ENCODE results near the gene CYP27C1.

- no peak for TF ChIP-seq CTCF (IDR thresholded peaks at IDR 0.05; ENCODE audit: insufficient read depth, low read length, poor library complexity, severe bottlenecking)
- no peak for TF ChIP-seq EZH2phosphoT487 (conservative IDR thresholded peaks at IDR 0.05; ENCODE audit: low read length)
These were observed 25.7 kb downstream of the CYP27C1 start for GRCh38 chr2:127194447-127194846.
